ENCODE results near the gene REEP1.

REEP1 gene

GRCh38 chr2:86199834-86200177, 137.6 kb downstream of the REEP1 start:
- no peak for DNase-seq (ENCODE audit: low read depth)
- TF ChIP-seq CTCF (IDR thresholded peaks at IDR 0.05; ENCODE audit: low read length, missing control alignments) = no peak
- H3K4me3 ChIP-seq (replicated peaks; ENCODE audit: low read depth, low read length) = peak overlapping the region; percentile 81

- H3K4me3 ChIP-seq (replicated peaks; ENCODE audit: low read depth, low read length) = peak overlapping the region; percentile 98
- DNase-seq (ENCODE audit: low read depth) = no peak
- no peak for TF ChIP-seq CTCF (IDR thresholded peaks at IDR 0.05; ENCODE audit: low read length, missing control alignments)
Observed at GRCh38 chr2:86195808-86196387, 141.5 kb downstream of the REEP1 start.

GRCh38 chr2:86195055-86195807, 142.2 kb downstream of the REEP1 start, which contains the start of gene IMMT:
TSS of gene IMMT (minus strand) at chr2:86195462. CDS start at chr2:86195382, 80 bp downstream.
- peak within 1 kb of the TSS; percentile 98 for H3K4me3 ChIP-seq (replicated peaks; ENCODE audit: low read depth, low read length)
- DNase-seq (ENCODE audit: low read depth) = peak; percentile 97
- TF ChIP-seq CTCF (IDR thresholded peaks at IDR 0.05; ENCODE audit: low read length, missing control alignments) = no peak

GRCh38 chr2:86194751-86195054, 142.7 kb downstream of the REEP1 start:
- peak overlapping the region; percentile 98 for H3K4me3 ChIP-seq (replicated peaks; ENCODE audit: low read depth, low read length)
- DNase-seq (ENCODE audit: low read depth) = no peak
- no peak for TF ChIP-seq CTCF (IDR thresholded peaks at IDR 0.05; ENCODE audit: low read length, missing control alignments)

- peak overlapping the region; percentile 98 for H3K4me3 ChIP-seq (replicated peaks; ENCODE audit: low read depth, low read length)
- DNase-seq (ENCODE audit: low read depth) = peak; percentile 18
- no peak for TF ChIP-seq CTCF (IDR thresholded peaks at IDR 0.05; ENCODE audit: low read length, missing control alignments)
Observed at GRCh38 chr2:86193901-86194567, 143.4 kb downstream of the REEP1 start.

GRCh38 chr2:86189782-86190416, 147.5 kb downstream of the REEP1 start:
- no peak overlapping the region for H3K4me3 ChIP-seq (replicated peaks; ENCODE audit: low read depth, low read length)
- TF ChIP-seq CTCF (IDR thresholded peaks at IDR 0.05; ENCODE audit: low read length, missing control alignments) = no peak
- no peak for DNase-seq (ENCODE audit: low read depth)

Data from fibroblast of pulmonary artery (primary cell).